Measurements from ENCODE around the gene TRMT112.

DNA sequence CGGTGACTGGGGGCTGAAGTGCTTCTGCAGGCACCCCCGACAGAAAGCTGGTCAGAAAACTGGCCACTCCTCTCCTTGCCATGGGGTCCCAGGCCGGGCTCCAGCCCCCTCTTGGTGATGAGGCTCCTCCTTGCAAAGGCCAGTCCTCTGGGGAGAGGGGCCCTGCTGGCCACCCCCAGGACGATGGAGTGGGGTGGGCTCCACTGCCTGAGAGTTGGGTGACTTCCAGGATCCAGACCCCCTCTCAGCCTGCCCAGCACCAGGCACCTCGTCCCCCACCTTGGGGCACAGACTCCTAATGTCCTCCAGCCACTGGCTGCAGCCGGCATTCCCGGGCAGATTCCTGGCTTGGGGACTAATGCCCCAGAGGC, 41.2 kb upstream of the TRMT112 start:
- no peak for TF ChIP-seq POLR2A (IDR thresholded peaks at IDR 0.05; ENCODE audit: extremely low read depth, insufficient read length)
- TF ChIP-seq, protein P1, sequence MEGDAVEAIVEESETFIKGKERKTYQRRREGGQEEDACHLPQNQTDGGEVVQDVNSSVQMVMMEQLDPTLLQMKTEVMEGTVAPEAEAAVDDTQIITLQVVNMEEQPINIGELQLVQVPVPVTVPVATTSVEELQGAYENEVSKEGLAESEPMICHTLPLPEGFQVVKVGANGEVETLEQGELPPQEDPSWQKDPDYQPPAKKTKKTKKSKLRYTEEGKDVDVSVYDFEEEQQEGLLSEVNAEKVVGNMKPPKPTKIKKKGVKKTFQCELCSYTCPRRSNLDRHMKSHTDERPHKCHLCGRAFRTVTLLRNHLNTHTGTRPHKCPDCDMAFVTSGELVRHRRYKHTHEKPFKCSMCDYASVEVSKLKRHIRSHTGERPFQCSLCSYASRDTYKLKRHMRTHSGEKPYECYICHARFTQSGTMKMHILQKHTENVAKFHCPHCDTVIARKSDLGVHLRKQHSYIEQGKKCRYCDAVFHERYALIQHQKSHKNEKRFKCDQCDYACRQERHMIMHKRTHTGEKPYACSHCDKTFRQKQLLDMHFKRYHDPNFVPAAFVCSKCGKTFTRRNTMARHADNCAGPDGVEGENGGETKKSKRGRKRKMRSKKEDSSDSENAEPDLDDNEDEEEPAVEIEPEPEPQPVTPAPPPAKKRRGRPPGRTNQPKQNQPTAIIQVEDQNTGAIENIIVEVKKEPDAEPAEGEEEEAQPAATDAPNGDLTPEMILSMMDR (IDR thresholded peaks at IDR 0.05; ENCODE audit: low read depth, low read length), result no peak

Data from NB4 (cell line).